Measurements from ENCODE around the gene PLOD3. TPM values are rescaled to one million over a fixed set of nuclear protein-coding genes. Genes with fewer than 3 reads are reported as not detected.

Gene PLOD3
- total RNA-seq, 1 donor from 2014 or later, result 161 TPM

- Histone ChIP-seq H3K9me3 (ENCODE audit: insufficient read depth, low read depth, low read length) (no peaks in the 10 kb centered on the region), H3K79me2 (ENCODE audit: insufficient read depth, low read length) (no peaks in the 10 kb centered on the region), H2AFZ (ENCODE audit: low read depth, low read length) (peak within 1 kb of the TSS; percentile 13), H3K4me2 (ENCODE audit: low read length) (peak within 1 kb of the TSS; percentile 91), H3K9ac (ENCODE audit: low read length) (no peak within 1 kb of the TSS), H3K4me3 (ENCODE audit: insufficient read depth, low read depth, low read length) (peak within 1 kb of the TSS; percentile 41), H3K27me3 (ENCODE audit: insufficient read depth, low read length) (peaks cover 24% of the 10 kb centered on the region), H4K20me1 (ENCODE audit: insufficient read depth, low read length) (peaks cover 40% of the 10 kb centered on the region), H3K4me1 (ENCODE audit: insufficient read depth, low read length) (peaks cover 67% of the 10 kb centered on the region), H3K36me3 (ENCODE audit: insufficient read depth, low read length) (peaks cover 4% of the 10 kb centered on the region), H3K27ac (ENCODE audit: low read depth, low read length) (no peak within 1 kb of the TSS)
- H3K27ac Mint-ChIP-seq (ENCODE audit: unreplicated experiment), result peak within 1 kb of the TSS; percentile 34
- H3K36me3 Mint-ChIP-seq (ENCODE audit: low read depth, unreplicated experiment), result peaks cover 2% of the 10 kb centered on the region
- peak; percentile 68 for DNase-seq (ENCODE audit: low read depth)
- no peak for TF ChIP-seq EZH2 (IDR thresholded peaks at IDR 0.05; ENCODE audit: insufficient read depth, low read length)
- no peak for TF ChIP-seq CTCF (IDR thresholded peaks at IDR 0.05; ENCODE audit: insufficient read depth, low read depth, low read length)
- peaks cover 4% of the 10 kb centered on the region for H3K27me3 Mint-ChIP-seq (ENCODE audit: low read depth, unreplicated experiment)
- H3K9me3 Mint-ChIP-seq (ENCODE audit: unreplicated experiment), result peaks cover 2% of the 10 kb centered on the region
- no peak for FAIRE-seq
- H3K4me1 Mint-ChIP-seq (ENCODE audit: low read depth, unreplicated experiment), result peaks cover 41% of the 10 kb centered on the region
- peak within 1 kb of the TSS; percentile 80 for H3K4me3 Mint-ChIP-seq (ENCODE audit: unreplicated experiment)
Observed at GRCh38 chr7:101165075-101165957, 52.1 kb downstream of the PLOD3 start, which contains the start of gene VGF. VGF (minus strand) TSS chr7:101165569; CDS start chr7:101164843, 726 bp downstream.

- TF ChIP-seq CTCF (IDR thresholded peaks at IDR 0.05; ENCODE audit: insufficient read depth, low read depth, low read length) (no peak), EZH2 (IDR thresholded peaks at IDR 0.05; ENCODE audit: insufficient read depth, low read length) (peak; percentile 88)
- Histone ChIP-seq H3K27me3 (ENCODE audit: insufficient read depth, low read length) (peaks cover 16% of the 10 kb centered on the region), H3K27ac (ENCODE audit: low read depth, low read length) (no peak overlapping the region), H2AFZ (ENCODE audit: low read depth, low read length) (no peak overlapping the region), H3K4me1 (ENCODE audit: insufficient read depth, low read length) (peaks cover 62% of the 10 kb centered on the region), H3K9me3 (ENCODE audit: insufficient read depth, low read depth, low read length) (no peaks in the 10 kb centered on the region), H3K36me3 (ENCODE audit: insufficient read depth, low read length) (peaks cover 4% of the 10 kb centered on the region), H4K20me1 (ENCODE audit: insufficient read depth, low read length) (peaks cover 46% of the 10 kb centered on the region), H3K4me3 (ENCODE audit: insufficient read depth, low read depth, low read length) (peak overlapping the region; percentile 39), H3K79me2 (ENCODE audit: insufficient read depth, low read length) (no peaks in the 10 kb centered on the region), H3K9ac (ENCODE audit: low read length) (no peak overlapping the region), H3K4me2 (ENCODE audit: low read length) (peak overlapping the region; percentile 91)
- H3K27me3 Mint-ChIP-seq (ENCODE audit: low read depth, unreplicated experiment), result no peaks in the 10 kb centered on the region
- peak overlapping the region; percentile 18 for H3K27ac Mint-ChIP-seq (ENCODE audit: unreplicated experiment)
- H3K36me3 Mint-ChIP-seq (ENCODE audit: low read depth, unreplicated experiment), result peaks cover 3% of the 10 kb centered on the region
- peaks cover 45% of the 10 kb centered on the region for H3K4me1 Mint-ChIP-seq (ENCODE audit: low read depth, unreplicated experiment)
- DNase-seq (ENCODE audit: low read depth) (peak; percentile 51), FAIRE-seq (no peak)
- no peaks in the 10 kb centered on the region for H3K9me3 Mint-ChIP-seq (ENCODE audit: unreplicated experiment)
- H3K4me3 Mint-ChIP-seq (ENCODE audit: unreplicated experiment), result peak overlapping the region; percentile 80
Observed at GRCh38 chr7:101164071-101164840, 53.1 kb downstream of the PLOD3 start.
